H1 (cell line): Measurements from ENCODE around the gene ATG2B. TPM values are rescaled to one million over a fixed set of nuclear protein-coding genes. Genes with fewer than 3 reads are reported as not detected.

Source experiments
- CTCF ChIA-PET: fragments of 300-600 bp; sonication (Branson Sonifier 250); formaldehyde crosslinking; loops from one replicate; lab custom pipeline; 2021; ENCODE audit not compliant: partially characterized antibody; lab: Charles Lee
- POLR2A ChIA-PET: fragments of 300-600 bp; sonication (Branson Sonifier 250); formaldehyde crosslinking; loops from one replicate; lab custom pipeline; 2021; ENCODE audit warnings: inconsistent platforms; ENCODE audit not compliant: partially characterized antibody; lab: Charles Lee
- DNase-seq, 2 experiments: peaks; one replicate each; pipeline versions ENCODE4 v3.0.0 to v3.0.0-alpha.2; 2010 to 2022; ENCODE audit warnings: low spot score in 2 of 2, low read depth in 1 of 2, mixed read lengths in 1 of 2
- FAIRE-seq: peaks from 2 replicates; lab custom pipeline; 2011; peaks lifted over from hg19 to GRCh38; lab: Jason Lieb, UNC
- H2AFZ ChIP-seq: 2 replicates; pipeline ENCODE4 v1.8.1; 2012; ENCODE audit warnings: low read length, inconsistent platforms
- H2AK5ac ChIP-seq: 2 replicates; pipeline ENCODE4 v1.6.1; 2013; ENCODE audit warnings: low read depth, low read length
- H2BK120ac ChIP-seq: replicated peaks from 2 replicates; pipeline ENCODE3; 2013; ENCODE audit warnings: low read depth, low read length, inconsistent platforms
- H2BK12ac ChIP-seq: 2 replicates; pipeline ENCODE4 v1.6.1; 2013; ENCODE audit warnings: low read depth, low read length
- H2BK15ac ChIP-seq: 2 replicates; pipeline ENCODE4 v1.6.1; 2013; ENCODE audit warnings: low read length
- H2BK20ac ChIP-seq: 2 replicates; pipeline ENCODE4 v1.6.1; 2013; ENCODE audit warnings: low read length
- H2BK5ac ChIP-seq: 2 replicates; pipeline ENCODE4 v1.6.1; 2013; ENCODE audit warnings: low read depth, low read length
- H3K14ac ChIP-seq: 2 replicates; pipeline ENCODE4 v1.6.1; 2013; ENCODE audit warnings: inconsistent platforms; ENCODE audit not compliant: insufficient read length
- H3K18ac ChIP-seq: 2 replicates; pipeline ENCODE4 v1.6.1; 2013; ENCODE audit warnings: low read length; ENCODE audit errors: extremely low read depth
- H3K23ac ChIP-seq: 2 replicates; pipeline ENCODE4 v1.6.1; 2013; ENCODE audit warnings: inconsistent platforms; ENCODE audit not compliant: insufficient read length
- H3K23me2 ChIP-seq: 2 replicates; pipeline ENCODE4 v1.6.1; 2013; ENCODE audit warnings: low read depth, low read length
- H3K27ac ChIP-seq: 2 replicates; pipeline ENCODE4 v1.6.1; 2011; ENCODE audit warnings: low read depth, low read length, inconsistent platforms
- H3K27me3 ChIP-seq, 4 experiments: replicated peaks in 1 of 4; 1 replicate in 1 of 4; 2 replicates in 3 of 4; pipeline versions ENCODE4 v1.6.1 to v1.8.1; 2011 to 2013; ENCODE audit warnings: low read length in 3 of 4, mild to moderate bottlenecking in 3 of 4, inconsistent platforms in 2 of 4, mixed read lengths in 2 of 4, moderate library complexity in 1 of 4; ENCODE audit not compliant: control insufficient read depth in 3 of 4, insufficient read depth in 3 of 4; ENCODE audit errors: extremely low read depth in 1 of 4
- H3K36me3 ChIP-seq, 4 experiments: 2 replicates each; pipeline versions ENCODE4 v1.6.1 to v1.8.1; 2011 to 2013; ENCODE audit warnings: mild to moderate bottlenecking in 4 of 4, low read length in 3 of 4, moderate library complexity in 2 of 4, control low read depth in 1 of 4, inconsistent platforms in 1 of 4; ENCODE audit not compliant: insufficient read depth in 4 of 4, control insufficient read depth in 2 of 4
- H3K4ac ChIP-seq: replicated peaks from 2 replicates; pipeline ENCODE3; 2013; ENCODE audit warnings: low read length, low read depth, mixed read lengths, inconsistent platforms; ENCODE audit not compliant: insufficient read length
- H3K4me1 ChIP-seq, 4 experiments: replicated peaks in 1 of 4; 1 replicate in 1 of 4; 2 replicates in 3 of 4; pipeline versions ENCODE4 v1.6.1 to v1.8.1; 2011 to 2013; ENCODE audit warnings: low read length in 3 of 4, inconsistent platforms in 2 of 4, mixed read lengths in 1 of 4; ENCODE audit not compliant: insufficient read depth in 4 of 4, control insufficient read depth in 3 of 4
- H3K4me2 ChIP-seq, 2 experiments: 2 replicates each; pipeline versions ENCODE4 v1.6.1 to v1.8.1; 2011 to 2013; ENCODE audit warnings: low read depth in 2 of 2, low read length in 2 of 2, control low read depth in 1 of 2, inconsistent platforms in 1 of 2, mild to moderate bottlenecking in 1 of 2; ENCODE audit not compliant: insufficient read depth in 1 of 2
- H3K4me3 ChIP-seq, 4 experiments: fragments of 200-600, 300-600 bp in 1 of 4; sonication (generic), shearing (Covaris generic), sonication (Bioruptor Twin) in 1 of 4; 2 replicates each; pipeline versions ENCODE4 v1.5.1 to v1.8.1; 2011 to 2016; ENCODE audit warnings: low read length in 4 of 4, low read depth in 3 of 4, control low read depth in 2 of 4, inconsistent platforms in 2 of 4, mild to moderate bottlenecking in 2 of 4, mixed read lengths in 1 of 4, moderate library complexity in 1 of 4; ENCODE audit not compliant: insufficient read depth in 2 of 4; ENCODE audit errors: extremely low read depth in 1 of 4
- H3K56ac ChIP-seq: replicated peaks from 2 replicates; pipeline ENCODE3; 2013; ENCODE audit warnings: low read depth, mild to moderate bottlenecking, mixed read lengths, low read length, inconsistent platforms; ENCODE audit not compliant: insufficient read length
- H3K79me1 ChIP-seq: 2 replicates; pipeline ENCODE4 v1.6.1; 2013; ENCODE audit warnings: low read depth, low read length, control low read depth
- H3K79me2 ChIP-seq, 2 experiments: 2 replicates each; pipeline versions ENCODE4 v1.6.1 to v1.8.1; 2012 to 2013; ENCODE audit warnings: low read length in 2 of 2, mild to moderate bottlenecking in 2 of 2, inconsistent platforms in 1 of 2; ENCODE audit not compliant: insufficient read depth in 2 of 2, control insufficient read depth in 1 of 2
- H3K9ac ChIP-seq, 4 experiments: replicated peaks in 1 of 4; 1 replicate in 1 of 4; 2 replicates in 3 of 4; pipeline versions ENCODE4 v1.6.1 to v1.8.1; 2011 to 2013; ENCODE audit warnings: low read depth in 3 of 4, low read length in 3 of 4, control low read depth in 2 of 4, mild to moderate bottlenecking in 2 of 4, moderate library complexity in 2 of 4, inconsistent platforms in 1 of 4; ENCODE audit errors: extremely low read depth in 1 of 4
- H3K9me3 ChIP-seq, 2 experiments: 2 replicates each; pipeline versions ENCODE4 v1.6.1 to v1.8.1; 2012 to 2013; ENCODE audit warnings: mild to moderate bottlenecking in 2 of 2, moderate library complexity in 2 of 2, control low read depth in 1 of 2, inconsistent platforms in 1 of 2, low read depth in 1 of 2, low read length in 1 of 2, mixed read lengths in 1 of 2; ENCODE audit not compliant: insufficient read depth in 2 of 2
- H4K20me1 ChIP-seq, 2 experiments: replicated peaks in 1 of 2; 2 replicates each; pipeline versions ENCODE3 to v1.8.1; 2011 to 2013; ENCODE audit warnings: inconsistent platforms in 2 of 2, low read length in 2 of 2, mild to moderate bottlenecking in 1 of 2; ENCODE audit not compliant: insufficient read depth in 2 of 2, control insufficient read depth in 1 of 2
- H4K5ac ChIP-seq: 2 replicates; pipeline ENCODE4 v1.6.1; 2013; ENCODE audit warnings: low read length, low read depth, mixed read lengths, inconsistent platforms; ENCODE audit not compliant: insufficient read length
- H4K8ac ChIP-seq: 2 replicates; pipeline ENCODE4 v1.8.0; 2013; ENCODE audit warnings: mild to moderate bottlenecking, moderate library complexity, low read length, inconsistent platforms; ENCODE audit not compliant: insufficient read depth; ENCODE audit errors: extremely low read depth
- H4K91ac ChIP-seq: replicated peaks from 2 replicates; pipeline ENCODE3; 2013; ENCODE audit warnings: low read length, mixed read lengths, inconsistent platforms; ENCODE audit not compliant: insufficient read length
- BRCA1 ChIP-seq: IDR thresholded peaks from 2 replicates; pipeline ENCODE4 v1.6.1; 2012; ENCODE audit warnings: low read depth, low read length, improper control_type of control experiment
- CBX8 ChIP-seq: fragments of 300-800, 300-1000 bp; sonication (generic); IDR thresholded peaks from 2 replicates; pipeline ENCODE4 v1.7.1; 2016; ENCODE audit warnings: low read depth, low read length, borderline replicate concordance
- CTBP2 ChIP-seq: IDR thresholded peaks from 2 replicates; pipeline ENCODE4 v1.7.0; 2011; ENCODE audit warnings: borderline replicate concordance, mild to moderate bottlenecking, moderate library complexity, mixed read lengths, low read length; ENCODE audit not compliant: insufficient read depth, insufficient read length
- JUN ChIP-seq: IDR thresholded peaks from 2 replicates; pipeline ENCODE4 v1.6.1; 2011; ENCODE audit warnings: low read depth, mild to moderate bottlenecking, improper control_type of control experiment, low read length
- JUND ChIP-seq: IDR thresholded peaks from 2 replicates; pipeline ENCODE4 v1.6.1; 2011; ENCODE audit warnings: mild to moderate bottlenecking, improper control_type of control experiment, low read length
- KDM4A ChIP-seq: IDR thresholded peaks from one replicate; pipeline ENCODE4 v1.7.1; 2012; ENCODE audit warnings: low read depth, mild to moderate bottlenecking, moderate library complexity, low read length, inconsistent platforms; ENCODE audit not compliant: severe bottlenecking
- MAFK ChIP-seq: IDR thresholded peaks from 2 replicates; pipeline ENCODE4 v1.6.1; 2012; ENCODE audit warnings: low read depth, mild to moderate bottlenecking, improper control_type of control experiment, low read length
- POU5F1 ChIP-seq: IDR thresholded peaks from 2 replicates; pipeline ENCODE4 v1.6.1; 2011; ENCODE audit warnings: low read depth, mild to moderate bottlenecking, low read length, moderate library complexity
- SIX5 ChIP-seq: IDR thresholded peaks from 2 replicates; pipeline ENCODE4 v1.6.1; 2011; ENCODE audit warnings: mild to moderate bottlenecking, low read depth, low read length
- SRF ChIP-seq: IDR thresholded peaks from 2 replicates; pipeline ENCODE4 v1.6.1; 2011; ENCODE audit warnings: mild to moderate bottlenecking, low read depth, low read length, moderate library complexity
- SUZ12 ChIP-seq: fragments of 200-600 bp; sonication (generic); IDR thresholded peaks from 2 replicates; pipeline ENCODE4 v1.6.1; 2012; ENCODE audit warnings: mild to moderate bottlenecking, inconsistent platforms, low read length, moderate library complexity, mixed read lengths
- TEAD4 ChIP-seq: IDR thresholded peaks from 2 replicates; pipeline ENCODE4 v1.6.1; 2012; ENCODE audit warnings: low read depth, low read length, inconsistent platforms, mixed read lengths
- WGBS, 2 experiments: shearing (Covaris generic) in 1 of 2; methylation state at CpG; one replicate each; pipeline versions ENCODE4 v1.1.6 to v1.1.7; 2013 to 2015; ENCODE audit warnings: low lambda C conversion rate in 2 of 2, mixed read lengths in 2 of 2, inconsistent platforms in 1 of 2, low coverage in 1 of 2, missing lambda C conversion rate in 1 of 2; ENCODE audit not compliant: insufficient replicate concordance in 2 of 2, insufficient coverage in 1 of 2, insufficient read length in 1 of 2; ENCODE audit errors: extremely low coverage in 1 of 2, missing lambda C conversion rate in 1 of 2; 5-methylcytosine and 5-hydroxymethylcytosine counted together
- polyA plus RNA-seq, 7 experiments: library from polyadenylated mRNA; depleted of rRNA in 3 of 7; stranded (reverse) in 5 of 7; unstranded in 2 of 7; fragments of >200 nt in 5 of 7; fragments of 200-250 nt in 2 of 7; gene quantifications; 1 replicate in 5 of 7; 2 replicates in 1 of 7; 4 replicates in 1 of 7; pipeline versions ENCODE4 v1.2.1 to v1.2.3, GENCODE V29; 2011 to 2013; ENCODE audit warnings: missing spikeins in 2 of 7, mixed read lengths in 2 of 7
- total RNA-seq: library from RNA; stranded (reverse); fragmentation: NEBNext Ultra II Directional; extraction: Animal tissue kit (Norgen Biotek cat#: 25700); gene quantifications from 2 replicates; pipeline ENCODE4 v1.2.1, GENCODE V29; 2021
- TF ChIP-seq, protein P1 (sequence below): IDR thresholded peaks from 2 replicates; pipeline ENCODE4 v1.6.1; 2012; ENCODE audit warnings: low read length, inconsistent platforms

ATG2B gene
- total and polyA plus RNA-seq, 2 of the 8 experiments (the other 6 are each of a cell fraction or from before 2014, with no cell fraction given): 4.6 to 14.4 TPM

DNA sequence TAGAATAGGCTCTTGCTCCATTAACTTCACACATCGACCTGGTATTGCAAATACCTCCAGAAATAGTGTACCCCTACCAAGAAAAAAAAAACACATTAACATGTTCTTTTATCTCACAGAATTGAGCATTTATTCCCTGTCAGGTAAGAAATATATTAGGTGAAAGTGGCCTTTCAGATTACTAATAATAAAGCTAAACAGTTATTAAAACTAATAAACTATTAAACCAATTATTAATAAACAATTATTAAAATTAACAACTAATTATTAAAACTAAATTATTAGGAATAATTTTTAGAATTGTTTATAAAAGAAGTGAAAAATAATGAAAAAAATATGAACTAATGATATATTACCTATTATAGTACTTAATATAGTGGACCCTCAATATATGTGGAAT, 21.6 kb upstream of the ATG2B start:
- no peak overlapping the region for H2BK5ac ChIP-seq
- ChIA-PET POLR2A (no interaction called here), CTCF (interaction anchor here (0.6 to 0.7 kb wide), 2 partner anchors 323 to 487 kb away, joined by 3 read pairs; no protein-coding TSS in a partner anchor)
- FAIRE-seq: no peak
- H3K9ac ChIP-seq: no peak overlapping the region
- H3K36me3 ChIP-seq: peaks cover 0 to 42% (median 14%) of the 10 kb centered on the region in 4 experiments; a peak in 5 of 8 replicates
- H3K4me2 ChIP-seq: no peak overlapping the region
- no peak overlapping the region for H4K5ac ChIP-seq
- no peak overlapping the region for H3K23ac ChIP-seq
- H3K27ac ChIP-seq: no peak overlapping the region
- no peaks in the 10 kb centered on the region for H4K20me1 ChIP-seq
- H2BK120ac ChIP-seq: no peak overlapping the region
- no peak overlapping the region for H2BK15ac ChIP-seq
- no peak overlapping the region for H2AK5ac ChIP-seq
- no peak overlapping the region for H3K4me3 ChIP-seq
- H3K9me3 ChIP-seq: no peaks in the 10 kb centered on the region
- no peaks in the 10 kb centered on the region for H3K23me2 ChIP-seq
- H2BK20ac ChIP-seq: no peak overlapping the region
- H3K18ac ChIP-seq: no peak overlapping the region
- no peak overlapping the region for H4K91ac ChIP-seq
- H2BK12ac ChIP-seq: no peak overlapping the region
- H3K79me1 ChIP-seq: no peaks in the 10 kb centered on the region
- H3K79me2 ChIP-seq: no peaks in the 10 kb centered on the region
- WGBS, 2 experiments: 59% methylated on average over 1 of the region's 1 CpG; no CpG with 5 or more reads in 1 of the 2 experiments
- no peak overlapping the region for H4K8ac ChIP-seq
- no peak overlapping the region for H3K56ac ChIP-seq
- no peaks in the 10 kb centered on the region for H3K27me3 ChIP-seq
- DNase-seq: no peak
- no peak overlapping the region for H3K14ac ChIP-seq
- H2AFZ ChIP-seq: no peak overlapping the region
- no peaks in the 10 kb centered on the region for H3K4me1 ChIP-seq
- no peak overlapping the region for H3K4ac ChIP-seq
- TF ChIP-seq KDM4A: no peak
- TF ChIP-seq, protein P1, sequence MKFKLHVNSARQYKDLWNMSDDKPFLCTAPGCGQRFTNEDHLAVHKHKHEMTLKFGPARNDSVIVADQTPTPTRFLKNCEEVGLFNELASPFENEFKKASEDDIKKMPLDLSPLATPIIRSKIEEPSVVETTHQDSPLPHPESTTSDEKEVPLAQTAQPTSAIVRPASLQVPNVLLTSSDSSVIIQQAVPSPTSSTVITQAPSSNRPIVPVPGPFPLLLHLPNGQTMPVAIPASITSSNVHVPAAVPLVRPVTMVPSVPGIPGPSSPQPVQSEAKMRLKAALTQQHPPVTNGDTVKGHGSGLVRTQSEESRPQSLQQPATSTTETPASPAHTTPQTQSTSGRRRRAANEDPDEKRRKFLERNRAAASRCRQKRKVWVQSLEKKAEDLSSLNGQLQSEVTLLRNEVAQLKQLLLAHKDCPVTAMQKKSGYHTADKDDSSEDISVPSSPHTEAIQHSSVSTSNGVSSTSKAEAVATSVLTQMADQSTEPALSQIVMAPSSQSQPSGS: no peak
- no peak for TF ChIP-seq MAFK
- no peak for TF ChIP-seq JUN
- no peak for TF ChIP-seq CBX8
- no peak for TF ChIP-seq TEAD4
- no peak for TF ChIP-seq POU5F1
- TF ChIP-seq JUND: no peak
- no peak for TF ChIP-seq SUZ12
- TF ChIP-seq CTBP2: no peak
- no peak for TF ChIP-seq BRCA1
- no peak for TF ChIP-seq SIX5
- TF ChIP-seq SRF: no peak
